ENCODE results near the gene RASL10B.
"Not testable (repeated sequence)": the region's sequence is repeated elsewhere in the genome, so short reads cannot be mapped to it uniquely, and the experiment has no call there.

RASL10B gene, protein sequence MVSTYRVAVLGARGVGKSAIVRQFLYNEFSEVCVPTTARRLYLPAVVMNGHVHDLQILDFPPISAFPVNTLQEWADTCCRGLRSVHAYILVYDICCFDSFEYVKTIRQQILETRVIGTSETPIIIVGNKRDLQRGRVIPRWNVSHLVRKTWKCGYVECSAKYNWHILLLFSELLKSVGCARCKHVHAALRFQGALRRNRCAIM

DNA sequence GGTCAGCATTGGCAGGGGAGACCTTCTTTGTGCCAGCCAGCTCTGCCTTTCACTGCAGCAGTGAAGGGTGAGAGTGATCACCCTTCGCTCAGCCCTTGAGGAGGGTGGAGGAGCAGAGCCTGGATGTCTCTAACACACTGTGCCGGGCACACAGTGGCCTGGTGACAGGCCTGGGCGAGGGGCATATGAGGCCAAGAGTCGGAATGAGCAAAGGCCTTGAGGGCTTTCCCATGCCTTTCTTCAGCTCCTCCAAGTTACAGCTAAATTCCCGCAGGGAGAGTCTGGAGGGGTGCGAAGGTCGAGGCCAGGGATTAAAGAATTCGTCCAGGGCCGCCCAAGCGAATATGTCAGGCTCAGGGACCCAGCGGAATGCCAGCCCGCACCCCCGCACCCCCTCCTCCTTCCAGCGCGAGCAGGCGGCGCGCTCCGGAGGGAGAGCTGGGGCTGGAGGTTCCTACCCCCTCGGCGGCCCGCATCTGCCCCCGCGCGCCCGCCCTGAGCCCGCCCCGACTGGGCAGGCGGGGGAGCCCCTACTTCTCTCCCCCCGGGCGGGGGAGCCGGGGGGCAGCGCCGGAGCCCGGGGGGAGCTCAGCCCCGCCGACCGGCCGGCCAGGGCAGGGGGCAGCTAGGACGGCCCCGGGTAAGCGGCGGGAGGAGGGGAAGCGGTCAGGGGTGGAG is at the start of gene RASL10B:
RASL10B (plus strand) TSS at position 401 of the 678 bp plus-strand sequence. CDS start 3,546 bp downstream, outside the sequence.
- H3K4me3 Mint-ChIP-seq, result peak within 1 kb of the TSS; percentile 76
- H3K36me3 Mint-ChIP-seq (ENCODE audit: low read depth), result no peaks in the 10 kb centered on the region
- peak; percentile 63 for ATAC-seq
- peaks cover 11% of the 10 kb centered on the region for H3K4me1 Mint-ChIP-seq
- H3K27me3 Mint-ChIP-seq, result no peaks in the 10 kb centered on the region
- H3K9me3 Mint-ChIP-seq, result no peaks in the 10 kb centered on the region
- H3K27ac Mint-ChIP-seq, result peak within 1 kb of the TSS; percentile 67
- peak; percentile 61 for DNase-seq

DNA sequence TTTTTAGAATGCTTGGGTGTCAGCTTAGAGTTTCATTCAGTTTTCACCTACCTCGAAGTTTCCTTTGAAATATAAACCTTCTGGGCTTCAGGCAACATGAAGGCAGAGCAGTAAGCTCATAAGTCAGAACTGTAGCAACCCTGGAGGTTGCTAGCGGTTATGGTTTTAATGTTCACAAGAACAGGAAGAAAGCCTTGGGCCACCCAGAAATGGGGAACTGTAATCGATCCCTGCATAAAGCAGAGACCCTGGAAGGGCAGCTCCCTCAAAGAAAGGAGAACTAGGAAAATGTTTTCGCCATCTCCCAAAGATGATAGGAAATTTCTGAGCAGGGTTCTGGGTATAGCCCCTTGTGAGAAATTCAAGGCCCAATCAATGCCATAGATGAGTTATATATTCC is 47.8 kb upstream of the RASL10B start:
- ATAC-seq (no peak), DNase-seq (no peak)
- Mint-ChIP-seq H3K9me3 (no peaks in the 10 kb centered on the region), H3K27ac (no peak overlapping the region), H3K27me3 (no peaks in the 10 kb centered on the region), H3K4me1 (peaks cover 3% of the 10 kb centered on the region), H3K4me3 (no peak overlapping the region), H3K36me3 (ENCODE audit: low read depth) (peaks cover 56% of the 10 kb centered on the region)

DNA sequence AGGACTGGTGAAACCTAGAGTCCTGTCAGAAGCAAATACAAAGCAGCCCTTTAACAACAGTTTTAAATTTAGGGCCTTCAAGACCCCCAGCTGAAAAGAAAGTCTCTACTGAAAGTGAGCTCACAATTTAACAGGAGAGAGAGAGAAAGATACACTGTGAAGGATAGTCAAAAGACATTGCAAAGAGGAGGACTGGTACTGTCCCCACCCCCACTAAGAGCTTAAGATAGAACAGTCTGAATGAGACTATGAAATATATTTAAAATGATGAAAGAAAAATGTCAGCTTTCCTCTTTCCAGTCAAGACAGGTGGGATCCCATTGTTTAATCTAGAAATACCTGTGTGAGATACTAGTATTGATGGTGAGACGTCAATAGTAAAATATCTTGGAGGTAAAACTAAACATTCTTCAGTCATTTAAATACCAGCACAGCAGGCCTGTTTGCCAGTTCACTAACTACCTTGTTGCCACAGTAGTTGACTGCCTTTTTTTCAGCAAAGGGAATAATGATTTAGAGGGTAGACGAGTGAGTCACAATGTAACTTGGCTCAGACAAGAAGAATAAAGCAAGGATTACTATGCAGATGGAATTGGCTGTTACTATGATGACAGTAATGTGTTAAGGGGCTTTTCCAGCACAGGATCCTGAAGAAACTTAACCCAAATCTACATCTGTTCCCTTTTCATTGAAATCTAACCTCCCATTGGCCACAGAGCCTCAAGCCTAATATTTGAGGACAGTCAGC is 47.2 kb upstream of the RASL10B start:
- ATAC-seq (no peak), DNase-seq (no peak)
- H3K9me3 Mint-ChIP-seq, result no peaks in the 10 kb centered on the region
- H3K4me1 Mint-ChIP-seq, result peaks cover 3% of the 10 kb centered on the region
- H3K36me3 Mint-ChIP-seq (ENCODE audit: low read depth), result peaks cover 58% of the 10 kb centered on the region
- H3K27ac Mint-ChIP-seq, result no peak overlapping the region
- no peak overlapping the region for H3K4me3 Mint-ChIP-seq
- H3K27me3 Mint-ChIP-seq, result no peaks in the 10 kb centered on the region

DNA sequence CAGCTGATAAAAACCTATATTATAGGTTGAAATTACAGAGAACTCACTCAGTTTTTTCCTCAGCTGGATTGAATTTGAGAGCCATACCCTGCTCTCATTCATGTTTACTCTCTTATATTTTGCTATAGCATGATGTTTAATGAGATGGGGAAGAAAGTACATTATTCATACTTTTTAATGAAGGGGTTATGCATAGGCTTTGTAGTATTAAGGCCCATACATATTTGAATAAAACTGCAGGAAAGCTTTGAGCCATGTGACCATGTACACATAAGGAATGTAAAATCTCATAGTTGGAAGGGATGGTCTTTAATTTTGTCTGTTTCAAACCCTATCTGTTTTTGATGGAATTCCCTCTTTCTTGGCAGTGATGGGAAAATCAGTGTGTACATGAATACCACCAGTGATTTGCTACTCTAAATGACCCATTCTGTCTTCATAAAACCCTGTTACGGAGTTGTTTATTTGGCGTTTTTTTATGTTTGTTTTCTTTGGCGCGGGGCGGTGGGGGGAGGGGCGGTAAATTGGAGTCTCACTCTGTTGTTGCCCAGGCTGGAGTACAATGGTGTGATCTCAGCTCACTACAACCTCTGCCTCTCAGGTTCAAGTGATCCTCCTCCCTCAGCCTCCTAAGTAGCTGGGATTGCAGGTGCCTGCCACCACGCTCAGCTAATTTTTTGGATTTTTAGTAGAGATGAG is 38.8 kb upstream of the RASL10B start:
- Mint-ChIP-seq H3K27ac (no peak overlapping the region), H3K4me1 (no peaks in the 10 kb centered on the region), H3K36me3 (ENCODE audit: low read depth) (peaks cover 50% of the 10 kb centered on the region), H3K4me3 (no peak overlapping the region), H3K27me3 (no peaks in the 10 kb centered on the region), H3K9me3 (no peaks in the 10 kb centered on the region)
- ATAC-seq (no peak), DNase-seq (no peak)

DNA sequence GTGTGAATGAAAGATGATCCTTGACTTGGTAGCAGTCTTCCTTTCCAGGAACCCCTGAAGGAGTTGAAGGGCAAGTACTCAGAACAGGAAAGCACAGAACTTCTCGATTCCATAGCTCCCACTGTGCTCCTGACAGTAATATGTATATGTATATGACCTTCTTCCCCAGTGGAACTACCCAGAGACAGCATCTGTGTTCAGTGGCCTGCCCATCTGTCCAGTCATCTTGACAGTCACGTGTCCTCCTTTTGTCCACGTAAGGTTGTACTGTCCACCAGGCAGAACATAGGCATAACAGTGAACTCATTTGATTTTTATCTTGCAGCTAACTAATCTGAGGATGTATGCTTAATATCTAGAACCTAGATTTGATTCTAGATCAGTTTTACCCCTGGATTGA is 37.8 kb upstream of the RASL10B start:
- Mint-ChIP-seq H3K4me1 (no peaks in the 10 kb centered on the region), H3K27ac (no peak overlapping the region), H3K9me3 (no peaks in the 10 kb centered on the region), H3K36me3 (ENCODE audit: low read depth) (peaks cover 44% of the 10 kb centered on the region), H3K4me3 (no peak overlapping the region), H3K27me3 (no peaks in the 10 kb centered on the region)
- ATAC-seq (no peak), DNase-seq (no peak)

DNA sequence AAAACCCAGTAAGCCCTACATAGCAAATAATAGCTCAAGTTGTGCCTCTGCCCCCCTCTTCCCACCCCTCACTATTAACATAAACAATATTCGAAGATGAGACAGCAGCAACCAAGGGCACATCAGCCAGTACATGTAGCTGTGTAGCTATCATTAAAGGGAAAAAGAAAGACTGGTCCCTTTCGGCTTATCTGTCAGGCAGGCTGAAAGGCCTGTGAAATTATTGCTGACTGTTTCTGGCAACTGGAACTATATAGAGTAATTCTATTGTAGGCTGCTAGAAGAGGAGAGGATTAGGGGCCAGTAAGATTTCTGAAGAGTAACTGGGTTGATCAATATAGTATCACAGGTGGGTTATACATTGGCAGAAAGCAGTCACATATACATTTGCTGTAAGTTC is 36.5 kb upstream of the RASL10B start:
- ATAC-seq (no peak), DNase-seq (no peak)
- no peaks in the 10 kb centered on the region for H3K27me3 Mint-ChIP-seq
- H3K4me1 Mint-ChIP-seq, result no peaks in the 10 kb centered on the region
- H3K27ac Mint-ChIP-seq, result no peak overlapping the region
- H3K36me3 Mint-ChIP-seq (ENCODE audit: low read depth), result peaks cover 36% of the 10 kb centered on the region
- H3K9me3 Mint-ChIP-seq, result no peaks in the 10 kb centered on the region
- no peak overlapping the region for H3K4me3 Mint-ChIP-seq

DNA sequence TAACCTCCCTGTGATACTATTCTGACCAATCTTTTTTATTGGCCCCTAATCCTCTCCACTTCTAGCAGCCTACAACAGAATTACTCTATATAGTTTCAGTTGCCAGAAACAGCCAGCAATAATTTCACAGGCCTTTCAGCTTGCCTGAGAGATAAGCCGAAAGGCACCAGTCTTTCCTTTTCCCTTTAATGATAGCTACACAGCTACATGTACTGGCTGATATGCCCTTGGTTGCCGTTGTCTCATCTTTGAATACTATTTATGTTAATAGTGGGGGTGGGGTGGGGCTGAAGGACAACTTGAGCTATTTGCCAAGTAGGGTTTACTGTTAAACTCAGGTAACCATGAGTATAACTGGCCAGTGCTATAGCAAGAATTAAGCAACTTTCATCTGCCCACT is 35.8 kb upstream of the RASL10B start:
- ATAC-seq, result no peak
- no peaks in the 10 kb centered on the region for H3K4me1 Mint-ChIP-seq
- no peak overlapping the region for H3K4me3 Mint-ChIP-seq
- H3K36me3 Mint-ChIP-seq (ENCODE audit: low read depth), result peaks cover 29% of the 10 kb centered on the region
- no peak overlapping the region for H3K27ac Mint-ChIP-seq
- H3K27me3 Mint-ChIP-seq, result no peaks in the 10 kb centered on the region
- H3K9me3 Mint-ChIP-seq, result no peaks in the 10 kb centered on the region
- DNase-seq, result no peak

DNA sequence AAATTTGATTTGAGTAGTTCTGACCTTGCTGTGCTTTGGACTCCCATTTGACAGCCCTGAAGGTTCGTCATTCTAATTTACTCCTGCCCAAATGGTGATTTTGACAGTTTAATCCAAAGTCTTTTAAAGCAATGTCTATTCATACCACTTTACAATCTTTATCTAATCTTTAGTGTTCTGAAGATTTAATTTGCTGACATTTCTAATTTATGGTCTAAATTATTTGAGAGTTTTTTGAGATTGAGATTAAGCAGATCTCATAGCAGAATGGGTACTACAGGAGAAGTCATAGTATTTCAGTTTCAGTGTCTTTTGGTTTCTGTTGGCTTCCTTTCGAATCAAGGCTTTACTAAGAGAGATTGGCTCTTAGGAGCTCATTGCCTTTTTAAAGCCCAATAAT is 32.6 kb upstream of the RASL10B start:
- H3K4me3 Mint-ChIP-seq, result no peak overlapping the region
- DNase-seq, result no peak
- no peak for ATAC-seq
- no peaks in the 10 kb centered on the region for H3K9me3 Mint-ChIP-seq
- no peaks in the 10 kb centered on the region for H3K4me1 Mint-ChIP-seq
- no peaks in the 10 kb centered on the region for H3K27me3 Mint-ChIP-seq
- H3K27ac Mint-ChIP-seq, result no peak overlapping the region
- peaks cover 30% of the 10 kb centered on the region for H3K36me3 Mint-ChIP-seq (ENCODE audit: low read depth)

DNA sequence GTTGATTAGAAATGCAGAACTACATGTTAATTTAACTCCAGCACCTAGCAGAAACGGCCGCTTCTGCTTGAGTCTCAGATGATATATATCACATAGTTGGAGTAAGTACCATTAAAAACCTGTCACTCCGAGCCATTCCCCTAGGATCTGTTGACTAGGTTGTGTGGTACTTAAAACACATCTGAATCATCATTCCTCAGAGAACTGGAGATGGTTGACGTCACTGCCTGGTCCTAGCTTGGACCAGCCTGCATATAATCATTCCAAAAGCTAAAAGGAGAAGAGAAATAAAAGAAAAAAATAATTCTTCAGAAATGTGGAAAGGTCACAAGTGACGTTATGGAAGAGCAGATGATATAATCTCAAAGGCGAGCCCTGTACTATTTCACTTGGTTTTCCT is 31.3 kb upstream of the RASL10B start:
- Mint-ChIP-seq H3K36me3 (ENCODE audit: low read depth) (peaks cover 24% of the 10 kb centered on the region), H3K9me3 (no peaks in the 10 kb centered on the region), H3K27me3 (no peaks in the 10 kb centered on the region), H3K27ac (no peak overlapping the region), H3K4me3 (no peak overlapping the region), H3K4me1 (no peaks in the 10 kb centered on the region)
- ATAC-seq (no peak), DNase-seq (no peak)

DNA sequence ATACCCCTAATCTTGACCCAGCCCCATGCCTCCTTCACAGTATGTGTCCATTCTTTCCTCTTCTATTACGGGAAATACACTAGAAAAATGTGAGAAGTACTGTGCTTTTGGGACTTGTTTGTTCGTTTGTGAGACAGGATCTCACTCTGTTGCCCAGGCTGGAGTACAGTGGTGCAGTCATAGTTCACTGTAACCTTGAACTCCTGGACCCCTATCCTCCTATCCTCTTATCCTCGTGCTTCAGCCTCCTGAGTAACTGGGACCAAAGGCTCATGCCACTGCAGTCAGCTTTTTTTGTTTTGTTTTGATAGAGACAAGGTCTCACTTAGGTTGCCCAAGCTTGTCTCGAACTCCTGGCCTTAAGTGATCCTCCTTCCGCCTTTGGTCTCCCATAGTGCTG is 29.9 kb upstream of the RASL10B start:
- Mint-ChIP-seq H3K4me3 (no peak overlapping the region), H3K36me3 (ENCODE audit: low read depth) (peaks cover 15% of the 10 kb centered on the region), H3K27me3 (no peaks in the 10 kb centered on the region), H3K9me3 (no peaks in the 10 kb centered on the region), H3K4me1 (no peaks in the 10 kb centered on the region), H3K27ac (no peak overlapping the region)
- DNase-seq, result no peak
- ATAC-seq, result no peak

DNA sequence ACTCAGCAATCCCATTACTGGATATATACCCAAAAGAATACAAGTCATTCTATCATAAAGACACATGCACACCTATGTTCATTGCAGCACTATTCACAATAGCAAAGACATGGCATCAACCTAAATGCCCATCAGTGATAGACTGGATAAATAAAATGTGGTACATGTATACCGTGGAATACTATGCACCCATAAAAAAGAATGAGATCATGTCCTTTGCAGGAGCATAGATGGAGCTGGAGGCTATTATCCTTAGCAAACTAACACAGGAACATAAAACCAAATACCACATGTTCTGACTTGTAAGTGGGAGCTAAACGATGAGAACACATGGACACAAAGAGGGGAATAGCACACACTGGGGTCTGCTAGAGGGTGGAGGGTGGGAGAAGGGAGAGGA is 28.1 kb upstream of the RASL10B start:
- not testable (repeated sequence) for H3K27ac Mint-ChIP-seq, H3K4me3 Mint-ChIP-seq, DNase-seq, H3K9me3 Mint-ChIP-seq, ATAC-seq, H3K4me1 Mint-ChIP-seq, H3K27me3 Mint-ChIP-seq
- peaks cover 12% of the 10 kb centered on the region for H3K36me3 Mint-ChIP-seq (ENCODE audit: low read depth)

DNA sequence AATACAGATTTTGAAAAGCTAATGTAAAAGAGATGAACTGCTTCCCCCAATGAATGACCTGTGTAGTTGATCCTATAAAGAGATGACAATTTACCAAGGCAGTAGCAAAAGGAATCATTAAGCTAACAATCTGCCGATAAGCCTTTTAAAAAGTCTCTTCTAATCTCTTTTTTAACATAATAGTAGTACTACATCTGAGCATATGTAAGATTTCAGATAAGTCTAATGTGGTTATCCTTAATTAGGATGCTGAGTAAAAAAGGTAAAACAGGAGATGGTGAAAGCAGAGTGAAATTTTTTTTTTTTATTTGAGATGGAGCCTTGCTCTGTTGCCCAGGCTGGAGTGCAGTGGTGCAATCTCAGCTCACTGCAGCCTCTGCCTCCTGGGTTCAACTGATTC is 26.2 kb upstream of the RASL10B start:
- H3K27me3 Mint-ChIP-seq, result no peaks in the 10 kb centered on the region
- no peaks in the 10 kb centered on the region for H3K9me3 Mint-ChIP-seq
- H3K4me3 Mint-ChIP-seq, result no peak overlapping the region
- H3K27ac Mint-ChIP-seq, result no peak overlapping the region
- ATAC-seq (no peak), DNase-seq (no peak)
- peaks cover 16% of the 10 kb centered on the region for H3K4me1 Mint-ChIP-seq
- peaks cover 19% of the 10 kb centered on the region for H3K36me3 Mint-ChIP-seq (ENCODE audit: low read depth)

DNA sequence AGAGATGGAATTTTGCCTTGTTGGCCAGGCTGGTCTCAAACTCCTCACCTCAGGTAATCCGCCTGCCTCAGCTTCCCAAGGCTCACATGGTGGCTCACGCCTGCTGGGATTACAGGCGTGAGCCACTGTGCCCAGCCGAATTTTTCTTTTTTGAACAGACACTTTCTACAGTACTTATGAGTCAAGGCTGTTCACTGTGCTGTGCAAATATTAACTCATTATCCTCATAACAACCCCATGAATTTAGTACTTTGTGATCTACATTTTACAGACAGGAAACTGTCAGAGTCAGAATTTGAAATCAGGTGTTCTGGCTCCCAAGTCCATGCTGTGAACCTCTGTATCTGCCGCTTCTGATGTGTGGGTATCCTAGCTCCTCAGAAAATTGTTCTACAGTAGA is 25.7 kb upstream of the RASL10B start:
- H3K4me3 Mint-ChIP-seq, result no peak overlapping the region
- no peak for DNase-seq
- peaks cover 16% of the 10 kb centered on the region for H3K4me1 Mint-ChIP-seq
- peaks cover 23% of the 10 kb centered on the region for H3K36me3 Mint-ChIP-seq (ENCODE audit: low read depth)
- no peaks in the 10 kb centered on the region for H3K9me3 Mint-ChIP-seq
- no peaks in the 10 kb centered on the region for H3K27me3 Mint-ChIP-seq
- no peak for ATAC-seq
- no peak overlapping the region for H3K27ac Mint-ChIP-seq

DNA sequence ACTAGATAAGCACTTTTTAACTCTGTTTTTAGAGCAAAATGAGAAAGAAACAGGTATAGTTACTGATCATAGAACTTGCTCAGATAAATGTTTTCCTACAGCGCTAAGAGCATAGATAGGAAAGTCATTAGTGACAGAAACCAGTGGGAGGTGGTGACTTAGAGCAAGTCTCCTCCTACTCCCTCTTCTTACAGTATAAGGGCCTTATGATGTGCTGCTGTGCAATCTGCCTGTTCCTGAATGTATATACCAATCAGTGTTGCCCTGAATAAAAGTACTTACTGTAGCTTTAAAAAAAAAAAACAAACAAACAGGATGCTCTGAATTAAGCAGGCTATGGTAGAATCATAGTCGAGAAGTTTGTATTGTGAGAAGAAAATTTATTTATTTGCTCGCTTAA is 23.3 kb upstream of the RASL10B start:
- ATAC-seq (peak; percentile 78), DNase-seq (no peak)
- Mint-ChIP-seq H3K27me3 (no peaks in the 10 kb centered on the region), H3K4me3 (no peak overlapping the region), H3K36me3 (ENCODE audit: low read depth) (peaks cover 27% of the 10 kb centered on the region), H3K4me1 (peaks cover 19% of the 10 kb centered on the region), H3K9me3 (no peaks in the 10 kb centered on the region), H3K27ac (peak overlapping the region; percentile 4)

DNA sequence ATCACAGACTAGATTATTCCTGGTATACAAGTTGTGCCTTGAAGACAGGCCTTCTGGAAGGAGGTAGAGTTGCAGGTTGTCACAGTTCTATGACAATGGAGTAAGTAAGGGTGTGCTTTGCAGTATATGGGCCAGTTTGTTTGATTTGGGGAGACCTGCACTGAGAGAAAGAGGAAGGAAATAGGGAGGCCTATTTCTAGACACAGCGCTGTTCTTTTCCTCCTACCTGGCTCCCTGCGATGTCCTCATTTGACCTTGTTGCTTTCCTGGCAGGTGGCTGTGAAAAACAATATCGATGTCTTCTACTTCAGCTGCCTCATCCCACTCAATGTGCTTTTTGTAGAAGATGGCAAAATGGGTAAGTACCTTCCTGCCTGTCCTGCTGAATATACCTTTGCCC is 22.5 kb upstream of the RASL10B start:
- Mint-ChIP-seq H3K27ac (no peak overlapping the region), H3K4me1 (peaks cover 19% of the 10 kb centered on the region), H3K36me3 (ENCODE audit: low read depth) (peaks cover 24% of the 10 kb centered on the region), H3K27me3 (no peaks in the 10 kb centered on the region), H3K9me3 (no peaks in the 10 kb centered on the region), H3K4me3 (no peak overlapping the region)
- ATAC-seq, result no peak
- DNase-seq, result no peak
